RPMI8226 (cell line): Measurements from ENCODE around the gene RFX3.

Experiments used
- DNase-seq: peaks from one replicate; pipeline ENCODE4 v3.0.0-alpha.2; 2015

RFX3 gene

GRCh38 chr9:3431890-3432289 is 93.9 kb downstream of the RFX3 start:
- DNase-seq, result no peak

- no peak for DNase-seq
Observed at GRCh38 chr9:3419893-3420292, 105.9 kb downstream of the RFX3 start.

GRCh38 chr9:3415906-3416305 is 109.9 kb downstream of the RFX3 start:
- no peak for DNase-seq

GRCh38 chr9:3413984-3414383 is 111.8 kb downstream of the RFX3 start:
- DNase-seq, result no peak

- DNase-seq, result no peak
Observed at GRCh38 chr9:3410461-3410860, 115.3 kb downstream of the RFX3 start.

GRCh38 chr9:3409453-3409852 is 116.3 kb downstream of the RFX3 start:
- no peak for DNase-seq

GRCh38 chr9:3403315-3403714 is 122.5 kb downstream of the RFX3 start:
- DNase-seq, result no peak

- no peak for DNase-seq
Observed at GRCh38 chr9:3401221-3401954, 124.4 kb downstream of the RFX3 start.

- DNase-seq, result no peak
Observed at GRCh38 chr9:3398232-3398648, 127.6 kb downstream of the RFX3 start.

GRCh38 chr9:3397766-3398165 is 128.0 kb downstream of the RFX3 start:
- no peak for DNase-seq

GRCh38 chr9:3391414-3391813 is 134.4 kb downstream of the RFX3 start:
- DNase-seq, result no peak

- DNase-seq, result no peak
Observed at GRCh38 chr9:3386753-3387152, 139.0 kb downstream of the RFX3 start.

- DNase-seq, result no peak
Observed at GRCh38 chr9:3385871-3386270, 139.9 kb downstream of the RFX3 start.

- no peak for DNase-seq
Observed at GRCh38 chr9:3371842-3372241, 154.0 kb downstream of the RFX3 start.

- no peak for DNase-seq
Observed at GRCh38 chr9:3370715-3371114, 155.1 kb downstream of the RFX3 start.

- DNase-seq, result no peak
Observed at GRCh38 chr9:3367185-3367584, 158.6 kb downstream of the RFX3 start.

- DNase-seq, result no peak
Observed at GRCh38 chr9:3361689-3362392, 164.0 kb downstream of the RFX3 start.

GRCh38 chr9:3361116-3361515 is 164.7 kb downstream of the RFX3 start:
- DNase-seq, result no peak

- DNase-seq, result no peak
Observed at GRCh38 chr9:3360245-3360644, 165.6 kb downstream of the RFX3 start.

- no peak for DNase-seq
Observed at GRCh38 chr9:3359778-3360177, 166.0 kb downstream of the RFX3 start.

- DNase-seq, result no peak
Observed at GRCh38 chr9:3359048-3359692, 166.6 kb downstream of the RFX3 start.

GRCh38 chr9:3348169-3348568 is 177.6 kb downstream of the RFX3 start:
- no peak for DNase-seq

GRCh38 chr9:3346549-3346948 is 179.3 kb downstream of the RFX3 start:
- no peak for DNase-seq

GRCh38 chr9:3343671-3344070 is 182.1 kb downstream of the RFX3 start:
- DNase-seq, result no peak
